Stimulated activated CD4-positive, alpha-beta T cell treated with anti-CD3 and anti-CD28 coated beads, Interleukin-12 subunit alpha, Interleukin-12 subunit beta, amount 100 ng/mL, for 24 hours (primary cell): ENCODE measurements around the gene NEURL1B.
A peak's percentile ranks its signal among the peaks of the same experiment; 100 is the strongest.

Experiments used
- DNase-seq, 2 experiments: peaks; one replicate each; pipeline ENCODE4 v3.0.0-alpha.2; 2020; ENCODE audit warnings: low read depth in 2 of 2

The NEURL1B gene

GRCh38 chr5:172678902-172679301, 37.8 kb downstream of the NEURL1B start:
- DNase-seq, result no peak

- no peak for DNase-seq
Measured at GRCh38 chr5:172679628-172680212, 38.7 kb downstream of the NEURL1B start.

- DNase-seq, result no peak
Measured at GRCh38 chr5:172680921-172681320, 39.9 kb downstream of the NEURL1B start.

- DNase-seq, result no peak
Measured at GRCh38 chr5:172681421-172681820, 40.4 kb downstream of the NEURL1B start.

GRCh38 chr5:172683264-172683644, 42.2 kb downstream of the NEURL1B start:
- no peak for DNase-seq

- peak; percentile 39 for DNase-seq
Measured at GRCh38 chr5:172683645-172684471, 42.8 kb downstream of the NEURL1B start.

- no peak for DNase-seq
Measured at GRCh38 chr5:172685091-172685490, 44.0 kb downstream of the NEURL1B start.

- no peak for DNase-seq
Measured at GRCh38 chr5:172686111-172686510, 45.0 kb downstream of the NEURL1B start.

- no peak for DNase-seq
Measured at GRCh38 chr5:172686539-172687390, 45.7 kb downstream of the NEURL1B start.

- DNase-seq, result no peak
Measured at GRCh38 chr5:172687940-172688339, 46.9 kb downstream of the NEURL1B start.

GRCh38 chr5:172688349-172689217, 47.5 kb downstream of the NEURL1B start:
- DNase-seq, result peak in 1 of 2 experiments; percentile 22

- DNase-seq, result no peak
Measured at GRCh38 chr5:172689218-172689572, 48.1 kb downstream of the NEURL1B start.

GRCh38 chr5:172689801-172690200, 48.7 kb downstream of the NEURL1B start:
- DNase-seq, result no peak

- no peak for DNase-seq
Measured at GRCh38 chr5:172690258-172691075, 49.4 kb downstream of the NEURL1B start.

- DNase-seq, result no peak
Measured at GRCh38 chr5:172691886-172692285, 50.8 kb downstream of the NEURL1B start.

- DNase-seq, result no peak
Measured at GRCh38 chr5:172692451-172692850, 51.4 kb downstream of the NEURL1B start.

GRCh38 chr5:172692981-172693380, 51.9 kb downstream of the NEURL1B start:
- no peak for DNase-seq

- no peak for DNase-seq
Measured at GRCh38 chr5:172694061-172694460, 53.0 kb downstream of the NEURL1B start.

GRCh38 chr5:172694541-172694940, 53.5 kb downstream of the NEURL1B start:
- no peak for DNase-seq

- DNase-seq, result no peak
Measured at GRCh38 chr5:172695232-172696054, 54.4 kb downstream of the NEURL1B start.
